HL-60 (cell line): ENCODE results near the gene TMEM217.
A peak's percentile ranks its signal among the peaks of the same experiment; 100 is the strongest.

Experiments
- DNase-seq, 2 experiments: peaks; one replicate each; pipeline ENCODE4 v3.0.0-alpha.2; 2010 to 2020; ENCODE audit warnings: low read depth in 1 of 2, low spot score in 1 of 2
- H3K27ac ChIP-seq: fragments of 250-450 bp; sonication (Bioruptor Pico); replicated peaks from 2 replicates; pipeline ENCODE4 v1.5.1; 2020; ENCODE audit warnings: mild to moderate bottlenecking, moderate library complexity
- H3K27me3 ChIP-seq: fragments of 250-450 bp; sonication (Bioruptor Pico); 2 replicates; pipeline ENCODE4 v1.5.1; 2021; ENCODE audit warnings: mild to moderate bottlenecking, moderate library complexity; ENCODE audit not compliant: insufficient read depth, poor library complexity, severe bottlenecking
- H3K4me3 ChIP-seq: replicated peaks from 2 replicates; pipeline ENCODE4 v1.5.1; 2011; ENCODE audit warnings: mild to moderate bottlenecking, control low read depth, low read length; ENCODE audit not compliant: insufficient read depth
- GABPA ChIP-seq: IDR thresholded peaks from 2 replicates; pipeline ENCODE4 v1.6.1; 2012; ENCODE audit warnings: low read depth
- POLR2AphosphoS5 ChIP-seq: IDR thresholded peaks from 2 replicates; pipeline ENCODE4 v1.6.1; 2012; ENCODE audit warnings: low read depth
- SPI1 ChIP-seq: IDR thresholded peaks from 2 replicates; pipeline ENCODE4 v1.6.1; 2012; ENCODE audit warnings: low read depth, mild to moderate bottlenecking, borderline replicate concordance
- TF ChIP-seq, protein P1 (sequence below): IDR thresholded peaks from one replicate; pipeline ENCODE4 v1.5.1; 2011; ENCODE audit warnings: low read length, control low read depth, inconsistent platforms; ENCODE audit not compliant: insufficient read depth
- TF ChIP-seq, protein P2 (sequence below): IDR thresholded peaks from 2 replicates; pipeline ENCODE4 v1.6.1; 2012; ENCODE audit warnings: low read depth; ENCODE audit not compliant: insufficient replicate concordance

The TMEM217 gene

DNA sequence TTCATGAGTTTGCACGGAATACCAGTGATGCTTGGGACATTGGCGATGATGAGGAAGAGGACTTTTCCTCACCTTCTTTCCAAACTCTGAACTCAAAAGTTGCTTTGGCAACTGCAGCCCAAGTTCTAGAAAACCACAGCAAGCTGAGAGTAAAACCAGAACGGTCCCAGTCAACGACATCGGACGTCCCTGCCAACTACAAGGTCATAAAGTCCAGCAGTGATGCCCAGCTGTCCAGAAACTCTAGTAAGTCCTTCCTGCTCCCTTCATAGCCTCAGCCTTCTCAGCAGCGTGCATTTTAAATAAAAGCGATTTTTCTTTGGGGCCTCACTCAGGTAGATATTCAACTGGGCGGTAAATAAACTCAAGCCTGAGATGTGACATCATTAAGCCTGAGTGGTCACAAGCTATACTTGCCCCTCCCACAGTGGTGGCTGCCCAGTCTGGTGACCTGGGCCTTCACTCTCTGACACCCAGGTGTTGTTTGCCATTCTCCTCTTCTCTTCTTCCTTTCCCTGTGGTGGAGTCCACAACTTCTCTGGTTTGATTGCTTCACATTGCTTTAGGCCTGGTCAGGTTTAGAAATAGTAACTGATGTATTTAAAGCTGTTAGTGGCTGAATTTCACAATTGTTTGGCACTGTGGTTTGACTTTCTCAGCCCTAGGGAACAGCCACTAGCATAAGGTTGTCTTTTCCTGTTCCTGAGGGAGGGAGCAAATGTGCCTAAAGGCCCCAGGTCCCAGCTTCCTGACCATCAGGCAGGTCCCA lies 21.6 kb upstream of the TMEM217 start:
- DNase-seq: peak; percentile 88 to 96
- peak overlapping the region; percentile 75 for H3K27ac ChIP-seq

DNA sequence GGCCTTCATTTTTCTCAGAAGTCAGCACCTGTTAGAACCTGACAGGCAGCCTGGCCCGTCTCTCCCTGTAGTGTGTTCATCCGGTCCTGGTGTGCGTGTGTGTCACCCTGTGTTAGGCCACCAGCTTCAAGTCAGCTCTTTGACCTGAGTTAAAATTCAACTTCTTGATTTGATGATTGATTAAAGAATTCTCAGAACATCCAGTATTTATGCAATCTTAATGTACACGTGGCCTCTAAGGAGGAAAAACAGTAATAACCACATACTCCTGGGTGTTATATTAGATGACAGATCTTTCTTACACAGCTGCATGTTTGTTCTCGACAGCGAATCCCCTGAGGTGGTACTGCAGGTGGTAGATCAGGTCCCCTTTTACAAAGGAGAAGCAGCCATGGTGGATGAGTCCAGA lies 19.1 kb upstream of the TMEM217 start:
- Histone ChIP-seq H3K27me3 (no peaks in the 10 kb centered on the region), H3K27ac (no peak overlapping the region), H3K4me3 (no peak overlapping the region)
- no peak for TF ChIP-seq GABPA
- DNase-seq: no peak

More for the DNA sequence above, 21.6 kb upstream of the TMEM217 start:
- no peak overlapping the region for H3K4me3 ChIP-seq
- TF ChIP-seq SPI1 (peak; percentile 46; the same call in 1 of the 2 replicates), GABPA (no peak; the same call in 1 of the 2 replicates), POLR2AphosphoS5 (peak; percentile 98)
- TF ChIP-seq, protein P1, sequence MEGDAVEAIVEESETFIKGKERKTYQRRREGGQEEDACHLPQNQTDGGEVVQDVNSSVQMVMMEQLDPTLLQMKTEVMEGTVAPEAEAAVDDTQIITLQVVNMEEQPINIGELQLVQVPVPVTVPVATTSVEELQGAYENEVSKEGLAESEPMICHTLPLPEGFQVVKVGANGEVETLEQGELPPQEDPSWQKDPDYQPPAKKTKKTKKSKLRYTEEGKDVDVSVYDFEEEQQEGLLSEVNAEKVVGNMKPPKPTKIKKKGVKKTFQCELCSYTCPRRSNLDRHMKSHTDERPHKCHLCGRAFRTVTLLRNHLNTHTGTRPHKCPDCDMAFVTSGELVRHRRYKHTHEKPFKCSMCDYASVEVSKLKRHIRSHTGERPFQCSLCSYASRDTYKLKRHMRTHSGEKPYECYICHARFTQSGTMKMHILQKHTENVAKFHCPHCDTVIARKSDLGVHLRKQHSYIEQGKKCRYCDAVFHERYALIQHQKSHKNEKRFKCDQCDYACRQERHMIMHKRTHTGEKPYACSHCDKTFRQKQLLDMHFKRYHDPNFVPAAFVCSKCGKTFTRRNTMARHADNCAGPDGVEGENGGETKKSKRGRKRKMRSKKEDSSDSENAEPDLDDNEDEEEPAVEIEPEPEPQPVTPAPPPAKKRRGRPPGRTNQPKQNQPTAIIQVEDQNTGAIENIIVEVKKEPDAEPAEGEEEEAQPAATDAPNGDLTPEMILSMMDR: no peak
- TF ChIP-seq, protein P2, sequence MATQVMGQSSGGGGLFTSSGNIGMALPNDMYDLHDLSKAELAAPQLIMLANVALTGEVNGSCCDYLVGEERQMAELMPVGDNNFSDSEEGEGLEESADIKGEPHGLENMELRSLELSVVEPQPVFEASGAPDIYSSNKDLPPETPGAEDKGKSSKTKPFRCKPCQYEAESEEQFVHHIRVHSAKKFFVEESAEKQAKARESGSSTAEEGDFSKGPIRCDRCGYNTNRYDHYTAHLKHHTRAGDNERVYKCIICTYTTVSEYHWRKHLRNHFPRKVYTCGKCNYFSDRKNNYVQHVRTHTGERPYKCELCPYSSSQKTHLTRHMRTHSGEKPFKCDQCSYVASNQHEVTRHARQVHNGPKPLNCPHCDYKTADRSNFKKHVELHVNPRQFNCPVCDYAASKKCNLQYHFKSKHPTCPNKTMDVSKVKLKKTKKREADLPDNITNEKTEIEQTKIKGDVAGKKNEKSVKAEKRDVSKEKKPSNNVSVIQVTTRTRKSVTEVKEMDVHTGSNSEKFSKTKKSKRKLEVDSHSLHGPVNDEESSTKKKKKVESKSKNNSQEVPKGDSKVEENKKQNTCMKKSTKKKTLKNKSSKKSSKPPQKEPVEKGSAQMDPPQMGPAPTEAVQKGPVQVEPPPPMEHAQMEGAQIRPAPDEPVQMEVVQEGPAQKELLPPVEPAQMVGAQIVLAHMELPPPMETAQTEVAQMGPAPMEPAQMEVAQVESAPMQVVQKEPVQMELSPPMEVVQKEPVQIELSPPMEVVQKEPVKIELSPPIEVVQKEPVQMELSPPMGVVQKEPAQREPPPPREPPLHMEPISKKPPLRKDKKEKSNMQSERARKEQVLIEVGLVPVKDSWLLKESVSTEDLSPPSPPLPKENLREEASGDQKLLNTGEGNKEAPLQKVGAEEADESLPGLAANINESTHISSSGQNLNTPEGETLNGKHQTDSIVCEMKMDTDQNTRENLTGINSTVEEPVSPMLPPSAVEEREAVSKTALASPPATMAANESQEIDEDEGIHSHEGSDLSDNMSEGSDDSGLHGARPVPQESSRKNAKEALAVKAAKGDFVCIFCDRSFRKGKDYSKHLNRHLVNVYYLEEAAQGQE: peak; percentile 33
- no peaks in the 10 kb centered on the region for H3K27me3 ChIP-seq

DNA sequence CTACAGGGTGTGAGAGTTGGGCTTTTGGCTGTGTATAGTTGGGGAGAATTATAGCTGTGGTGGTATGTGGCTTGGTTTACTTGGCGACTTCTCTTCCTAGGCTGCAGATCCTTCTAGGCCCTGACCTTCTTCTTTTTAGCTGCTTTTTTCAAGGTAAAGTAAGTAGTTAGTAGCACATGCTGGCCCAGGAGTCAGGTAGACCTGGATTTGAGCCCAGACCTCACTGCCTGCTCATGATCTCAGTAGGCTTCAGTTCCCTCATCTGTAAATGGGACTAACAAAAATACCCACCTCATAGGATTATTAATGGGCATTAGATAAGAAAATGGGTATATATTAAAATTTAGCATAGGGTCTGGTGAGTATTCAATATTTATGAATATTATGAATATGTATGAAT lies 17.4 kb upstream of the TMEM217 start:
- TF ChIP-seq, protein P2: no peak
- no peak for TF ChIP-seq POLR2AphosphoS5
- no peak for TF ChIP-seq GABPA
- TF ChIP-seq SPI1: no peak
- TF ChIP-seq, protein P1: no peak
- no peak overlapping the region for H3K27ac ChIP-seq
- DNase-seq: no peak
- no peak overlapping the region for H3K4me3 ChIP-seq
- no peaks in the 10 kb centered on the region for H3K27me3 ChIP-seq

DNA sequence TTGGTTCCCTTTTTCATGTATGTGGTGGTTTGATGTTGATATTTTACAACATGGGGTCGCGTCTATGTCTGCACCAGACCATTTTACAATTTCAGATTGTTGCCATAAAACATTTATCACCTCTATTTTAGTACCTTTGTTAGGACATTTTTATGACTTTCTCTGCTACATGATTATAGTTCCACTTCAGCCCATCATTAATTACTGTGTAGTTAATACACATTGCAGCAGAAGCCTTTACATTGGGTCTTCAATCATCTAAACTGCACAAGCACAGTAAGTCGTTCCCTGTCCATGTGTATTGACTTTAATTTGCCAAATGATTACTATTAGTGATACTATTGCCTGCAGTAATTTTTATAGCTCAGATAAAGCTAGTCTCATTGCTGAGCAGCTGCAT lies 15.7 kb upstream of the TMEM217 start:
- no peak overlapping the region for H3K27ac ChIP-seq
- DNase-seq: no peak

More for the DNA sequence above, 15.7 kb upstream of the TMEM217 start:
- Histone ChIP-seq H3K27me3 (no peaks in the 10 kb centered on the region), H3K4me3 (no peak overlapping the region)
- TF ChIP-seq, protein P2: no peak
- no peak for TF ChIP-seq GABPA
- TF ChIP-seq, protein P1: no peak
